ENCODE data around the gene NMNAT2.
"Not testable (repeated sequence)": the region's sequence is repeated elsewhere in the genome, so short reads cannot be mapped to it uniquely, and the experiment has no call there.

The NMNAT2 gene

DNA sequence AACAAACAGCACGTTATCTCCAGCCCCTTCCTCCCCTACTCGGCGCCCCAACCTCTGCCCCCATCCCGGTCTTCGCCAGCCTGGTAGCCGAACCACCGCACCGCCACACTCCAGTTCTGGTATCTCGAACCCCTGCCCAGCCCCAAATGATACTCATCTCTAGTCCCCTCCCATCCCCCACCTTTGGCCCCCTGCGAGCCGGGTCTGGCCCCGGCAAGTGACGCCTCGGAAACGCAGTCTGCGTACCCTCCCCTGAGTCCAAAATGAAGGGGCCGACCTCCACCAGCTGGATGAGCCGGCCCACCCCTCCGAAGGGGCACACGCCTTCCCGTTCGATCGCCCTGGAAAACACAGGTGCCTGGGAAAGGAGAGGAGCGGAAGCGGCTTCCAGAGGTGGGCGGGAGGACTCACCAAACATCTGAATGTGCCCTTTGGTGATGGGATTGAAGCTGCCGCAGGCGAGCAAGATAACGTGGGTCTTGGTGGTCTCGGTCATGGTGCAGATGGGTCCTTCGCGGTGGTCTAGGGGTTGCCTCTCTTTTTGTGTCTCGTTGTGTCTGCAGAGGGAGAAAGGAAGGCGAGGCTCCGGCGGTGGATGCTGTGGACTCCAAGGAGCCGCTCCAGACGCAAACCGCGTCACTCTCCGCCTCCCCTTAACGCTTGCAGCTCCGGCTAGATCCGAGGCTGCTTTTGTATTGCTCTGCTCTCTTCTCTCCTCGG is at the start of gene NMNAT2:
Gene NMNAT2, minus strand, starts transcription at position 609 of the 720 bp plus-strand sequence. Its CDS starts 113 bp downstream, at position 496.
- DNase-seq: no peak

- DNase-seq: no peak
These were observed 49.5 kb upstream of the NMNAT2 start for GRCh38 chr1:183467687-183468086.

- DNase-seq: no peak
These were observed 48.6 kb upstream of the NMNAT2 start for GRCh38 chr1:183466781-183467180.

- DNase-seq: no peak
These were observed 45.4 kb upstream of the NMNAT2 start for GRCh38 chr1:183463566-183463965.

DNA sequence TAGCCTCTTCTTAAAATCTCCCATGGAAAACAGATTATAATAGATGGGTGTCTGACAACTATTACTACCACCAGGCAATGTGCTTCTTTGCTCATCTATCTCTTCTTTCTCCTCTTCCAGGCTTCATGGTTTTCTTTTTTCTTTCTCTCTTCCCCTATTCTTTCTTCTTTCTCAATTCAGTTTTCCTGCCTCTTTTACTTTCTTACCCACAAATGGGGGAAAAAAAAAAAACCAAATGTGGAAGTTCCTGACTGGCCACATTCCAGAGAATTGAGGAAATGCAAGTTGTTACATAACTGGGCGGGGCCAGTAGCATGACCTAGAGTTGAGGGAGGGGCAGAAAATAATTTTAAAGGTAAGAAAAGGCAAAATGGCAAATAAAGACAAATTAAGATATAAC is 43.2 kb upstream of the NMNAT2 start:
- no peak for DNase-seq

DNA sequence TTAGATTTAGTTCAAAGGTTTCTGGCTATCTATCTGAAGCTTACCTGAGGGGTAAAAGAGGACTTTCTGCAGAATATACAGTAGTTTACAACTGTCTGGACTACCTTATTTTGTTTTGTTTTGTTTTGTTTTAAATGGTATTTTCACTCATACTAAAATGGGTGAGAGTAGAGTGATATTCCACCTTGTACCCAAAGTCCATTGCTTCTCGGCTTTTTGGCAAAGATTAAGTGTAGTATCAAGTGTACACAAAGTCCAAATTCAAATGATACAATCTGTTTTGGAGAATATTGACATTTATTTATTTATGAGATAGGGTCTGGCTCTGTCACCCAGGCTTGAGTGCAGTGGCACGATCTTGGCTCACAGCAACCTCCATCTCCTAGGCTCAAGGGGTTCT is 42.4 kb upstream of the NMNAT2 start:
- no peak for DNase-seq

DNA sequence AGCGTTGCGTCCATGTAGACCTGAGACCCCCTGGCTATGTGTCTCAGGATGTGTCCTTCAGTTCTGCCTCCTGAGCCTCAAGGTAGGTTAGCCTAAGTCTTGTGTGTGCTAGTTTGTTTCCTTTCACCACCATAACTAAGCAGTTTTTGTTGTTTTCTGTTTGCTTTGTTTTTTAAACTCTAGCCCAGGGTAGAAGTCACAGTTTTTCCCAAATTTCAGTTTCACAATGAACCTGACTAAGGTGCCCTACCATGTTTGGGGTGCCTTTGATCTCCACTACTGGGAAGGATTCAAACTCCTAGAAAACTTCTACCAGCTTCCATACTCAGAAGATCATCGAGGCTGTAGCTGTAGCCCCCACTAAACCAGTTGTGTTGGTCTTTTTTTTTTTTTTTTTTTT is 39.3 kb upstream of the NMNAT2 start:
- no peak for DNase-seq

GRCh38 chr1:183456826-183457225 is 38.6 kb upstream of the NMNAT2 start:
- no peak for DNase-seq

DNA sequence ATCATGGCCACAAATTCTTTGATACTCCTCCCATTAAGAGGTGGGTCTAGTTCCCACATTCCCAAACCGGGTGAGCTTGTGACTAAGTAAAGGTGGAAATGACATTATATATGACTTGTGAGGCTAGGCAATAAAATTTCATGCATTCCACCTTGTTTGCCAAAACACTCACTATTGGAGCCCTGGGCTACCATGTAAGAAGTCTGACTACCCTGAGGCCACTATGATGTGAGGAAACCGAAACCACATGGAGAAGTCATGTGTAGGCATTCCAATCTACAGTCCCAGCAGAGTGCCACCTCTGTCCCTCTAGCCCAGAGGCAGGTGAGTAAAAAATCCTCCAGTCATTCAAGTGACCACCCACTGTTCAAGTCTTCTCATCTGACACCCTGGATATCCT is 36.2 kb upstream of the NMNAT2 start:
- no peak for DNase-seq

DNA sequence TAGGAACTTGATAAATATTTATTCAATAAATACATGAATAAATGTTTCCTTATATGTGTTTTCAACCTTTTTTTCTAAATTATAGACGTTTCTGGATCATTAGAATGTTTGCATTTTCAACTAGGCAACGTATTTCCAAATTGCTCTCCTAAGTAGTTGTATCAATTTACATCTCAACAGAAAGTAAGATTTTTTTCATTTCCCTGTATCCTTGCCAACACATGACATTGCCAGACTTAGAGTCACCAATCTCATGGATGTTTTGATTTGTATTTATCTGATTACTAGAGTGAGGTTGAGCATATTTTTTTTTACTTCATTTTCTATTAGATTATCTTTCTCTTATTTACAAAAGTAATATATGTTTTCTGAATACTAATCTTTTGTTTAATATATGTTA is 31.9 kb upstream of the NMNAT2 start:
- no peak for DNase-seq

DNA sequence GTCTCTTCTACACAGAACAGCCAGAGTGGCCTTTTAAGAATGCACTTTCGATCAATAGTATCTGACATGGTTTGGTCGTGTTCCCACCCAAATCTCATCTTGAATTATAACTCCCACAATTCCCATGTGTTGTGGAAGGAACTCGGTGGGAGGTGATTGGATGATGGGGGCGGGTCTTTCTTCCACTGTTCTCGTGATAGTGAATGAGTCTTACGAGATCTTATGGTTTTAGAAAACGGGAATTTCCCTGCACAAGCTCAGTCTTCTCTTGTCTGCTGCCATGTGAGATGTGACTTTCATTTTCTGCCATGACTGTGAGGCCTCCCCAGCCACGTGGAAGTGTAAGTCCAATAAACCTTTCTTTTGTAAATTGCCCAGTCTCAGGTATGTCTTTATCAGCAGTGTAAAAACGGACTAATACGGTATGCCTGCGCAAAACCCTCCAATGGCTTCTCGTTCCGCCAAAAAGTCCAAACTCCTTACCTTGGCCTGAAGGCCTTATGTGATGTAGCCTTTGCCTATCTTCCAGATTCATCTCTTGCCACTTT is 31.1 kb upstream of the NMNAT2 start:
- DNase-seq: no peak

- no peak for DNase-seq
These were observed 26.1 kb upstream of the NMNAT2 start for GRCh38 chr1:183444243-183444642.

DNA sequence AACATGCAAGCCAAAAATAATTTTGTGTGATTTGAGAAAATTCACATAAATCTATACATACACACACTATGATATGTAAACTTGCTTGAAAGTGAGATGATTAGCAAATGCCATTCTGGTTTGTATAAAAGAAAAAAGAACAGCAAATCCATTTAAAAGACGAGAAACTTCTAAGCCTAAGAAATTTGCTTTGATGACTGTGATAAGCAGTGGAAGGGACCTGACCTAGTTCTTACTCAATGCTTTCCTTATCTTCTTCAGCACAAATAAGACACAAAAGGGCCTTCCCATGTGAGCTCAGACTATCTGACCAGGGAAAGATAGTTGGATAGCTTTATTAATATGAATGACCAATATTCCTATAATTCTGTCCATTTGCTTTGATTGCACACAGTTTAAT is 25.3 kb upstream of the NMNAT2 start:
- DNase-seq: no peak

DNA sequence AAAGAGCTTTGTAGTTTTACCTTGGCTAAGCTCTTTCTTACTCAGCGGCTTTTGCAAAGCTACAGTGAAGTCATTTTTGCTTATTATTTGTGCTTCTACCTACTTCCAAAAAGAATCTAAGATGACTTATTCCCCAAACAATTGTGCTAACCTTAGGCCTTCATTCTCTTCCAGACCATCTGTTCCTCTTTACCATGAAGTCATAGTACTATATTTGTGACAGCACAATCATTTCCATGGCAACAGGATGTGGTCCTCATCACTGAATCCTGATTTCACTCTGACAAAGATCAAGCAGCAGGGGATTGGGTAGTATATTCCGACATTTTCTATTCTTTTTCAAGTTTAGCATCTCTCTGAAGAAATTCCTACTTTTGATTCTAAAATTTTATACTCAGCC is 24.8 kb upstream of the NMNAT2 start:
- DNase-seq: no peak

- DNase-seq: no peak
These were observed 19.9 kb upstream of the NMNAT2 start for GRCh38 chr1:183438060-183438459.

DNA sequence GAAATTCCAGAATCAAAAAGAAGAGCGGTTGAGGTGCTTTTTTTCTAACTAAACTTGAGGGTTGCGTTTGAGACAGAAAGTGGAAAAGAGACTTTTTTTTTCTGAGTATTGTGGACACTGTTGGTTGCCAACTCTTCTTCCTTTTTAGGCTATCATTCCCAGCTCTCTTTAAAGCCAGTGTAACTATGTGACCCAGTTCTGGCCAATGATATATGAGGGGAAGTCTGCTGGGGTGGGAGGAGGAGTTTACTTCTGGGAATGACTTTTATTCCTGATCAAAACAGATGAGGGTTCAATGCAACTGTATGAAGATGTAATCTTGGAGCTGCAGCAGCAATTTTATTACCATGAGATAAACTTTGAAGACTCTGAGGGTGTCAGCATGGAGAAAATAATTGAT is 17.3 kb upstream of the NMNAT2 start:
- DNase-seq: no peak

- no peak for DNase-seq
These were observed 15.5 kb upstream of the NMNAT2 start for GRCh38 chr1:183433703-183434102.

- DNase-seq: no peak
These were observed 14.3 kb upstream of the NMNAT2 start for GRCh38 chr1:183432548-183432875.

DNA sequence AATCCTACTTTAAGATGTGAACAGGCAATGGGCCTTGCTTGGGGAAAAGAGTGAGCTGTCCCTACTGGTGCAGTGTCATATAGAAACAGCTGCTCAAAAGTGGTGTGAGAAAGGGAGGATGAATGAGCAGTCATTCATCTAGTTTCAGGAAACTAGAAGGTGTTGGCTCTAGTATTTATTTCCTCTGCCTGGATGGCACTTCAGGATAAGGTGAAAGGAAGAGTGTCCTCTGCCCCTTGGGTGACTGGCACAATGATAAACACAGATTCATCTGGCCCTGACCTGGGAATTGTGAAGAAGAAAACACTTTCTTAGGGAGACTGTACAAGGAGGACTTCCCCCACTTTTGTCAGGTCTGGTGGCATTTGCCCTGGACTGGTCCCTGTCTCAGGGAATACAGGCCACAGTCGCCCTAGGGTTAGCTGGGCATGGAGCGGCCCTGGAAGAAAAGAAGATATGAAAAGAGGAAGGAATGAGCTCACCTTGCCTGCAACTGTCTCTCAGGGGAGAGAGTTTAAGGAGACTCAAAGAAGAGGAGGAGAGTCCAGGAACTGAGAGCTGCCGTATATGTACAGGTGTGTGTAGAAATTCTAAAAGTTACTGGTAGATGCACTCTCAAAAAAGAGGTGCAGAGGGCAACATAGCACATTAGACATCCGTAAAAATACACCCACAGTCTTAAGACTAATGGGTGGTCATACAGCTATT is 13.8 kb upstream of the NMNAT2 start:
- DNase-seq: no peak

DNA sequence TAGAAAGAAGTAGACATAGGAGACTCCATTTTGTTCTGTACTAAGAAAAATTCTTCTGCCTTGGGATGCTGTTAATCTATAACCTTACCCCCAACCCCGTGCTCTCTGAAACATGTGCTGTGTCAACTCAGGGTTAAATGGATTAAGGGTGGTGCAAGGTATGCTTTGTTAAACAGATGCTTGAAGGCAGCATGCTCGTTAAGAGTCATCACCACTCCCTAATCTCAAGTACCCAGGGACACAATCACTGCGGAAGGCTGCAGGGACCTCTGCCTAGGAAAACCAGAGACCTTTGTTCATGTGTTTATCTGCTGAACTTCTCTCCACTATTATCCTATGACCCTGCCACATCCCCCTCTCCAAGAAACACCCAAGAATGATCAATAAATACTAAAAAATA is 9.4 kb upstream of the NMNAT2 start:
- not testable (repeated sequence) for DNase-seq

- no peak for DNase-seq
These were observed 6.5 kb upstream of the NMNAT2 start for GRCh38 chr1:183424691-183425090.

GRCh38 chr1:183423541-183423940 is 5.4 kb upstream of the NMNAT2 start:
- no peak for DNase-seq

DNA sequence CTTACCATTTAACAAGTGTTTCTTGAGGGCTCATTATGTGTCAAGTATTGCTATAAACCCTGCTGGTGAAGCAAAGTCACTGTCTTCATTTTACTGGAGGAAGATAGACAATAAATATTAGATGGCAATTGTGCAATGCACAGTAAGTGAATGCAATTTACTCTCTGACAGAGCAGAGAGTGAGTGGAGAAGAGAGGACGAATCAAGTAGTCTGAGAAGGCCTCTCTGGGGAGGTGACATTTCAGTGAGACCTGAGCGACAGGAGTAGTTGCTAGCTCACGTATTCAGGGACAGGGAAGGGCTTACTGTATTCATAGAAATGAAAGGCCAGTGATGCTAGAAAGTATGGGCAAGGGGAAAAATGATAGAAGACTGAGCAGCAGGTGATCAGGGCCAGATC is 1.2 kb upstream of the NMNAT2 start:
- no peak for DNase-seq

DNA sequence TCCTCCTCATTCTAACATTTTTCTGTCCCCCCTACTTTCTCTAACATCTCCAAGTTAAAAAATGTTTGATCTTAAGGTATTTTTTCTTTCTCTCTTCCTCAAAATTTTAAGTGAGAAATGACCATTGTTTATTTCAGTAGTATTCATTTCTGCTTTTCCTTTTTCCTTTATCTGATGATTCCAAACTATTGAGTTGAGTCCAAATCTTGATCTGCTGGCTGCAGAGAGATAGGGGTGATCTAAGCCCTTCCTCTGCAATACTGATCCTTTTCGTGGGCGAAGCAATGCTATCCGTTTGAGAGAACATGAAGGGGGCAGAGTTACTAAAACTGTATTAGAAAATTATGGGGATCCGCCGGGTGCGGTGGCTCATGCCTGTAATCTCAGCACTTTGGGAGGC is 516 bp upstream of the NMNAT2 start:
- DNase-seq: no peak
